AG04449 (cell line): Measurements from ENCODE around the gene FHDC1.

ENCODE experiments used
- CTCF ChIA-PET: fragments of 350-600 bp; formaldehyde crosslinking; extraction: SDS; loops from one replicate; lab custom pipeline; 2021; ENCODE audit warnings: antibody characterized with exemption; lab: Yijun Ruan, JAX
- POLR2A ChIA-PET: fragments of 400-600, 350-600 bp; formaldehyde crosslinking; extraction: SDS; loops from one replicate; lab custom pipeline; 2020; ENCODE audit warnings: antibody characterized with exemption, inconsistent platforms; lab: Yijun Ruan, JAX
- DNase-seq: peaks from one replicate; pipeline ENCODE4 v3.0.0-alpha.2; 2010; ENCODE audit warnings: low read depth, low spot score
- H3K4me3 ChIP-seq: 2 replicates; pipeline ENCODE4 v1.5.1; 2011; ENCODE audit warnings: low read depth, mild to moderate bottlenecking, control low read depth, low read length
- CTCF ChIP-seq: IDR thresholded peaks from one replicate; pipeline ENCODE4 v1.5.1; 2011; ENCODE audit warnings: mild to moderate bottlenecking, moderate library complexity, low read length, control low read depth, inconsistent platforms; ENCODE audit not compliant: insufficient read depth; ENCODE audit errors: missing control alignments

The FHDC1 gene

GRCh38 chr4:152983774-152984411 lies 47.8 kb downstream of the FHDC1 start:
- H3K4me3 ChIP-seq: no peak overlapping the region
- CTCF ChIA-PET: interaction anchor here (1.0 to 1.7 kb wide), 2 partner anchors 11 to 98 kb away, joined by 3 to 11 read pairs; no protein-coding TSS in a partner anchor
- TF ChIP-seq CTCF: no peak
- POLR2A ChIA-PET: interaction anchor here (1.9 kb wide), 1 partner anchor 11 kb away, joined by 10 read pairs; no protein-coding TSS in a partner anchor
- no peak for DNase-seq

- POLR2A ChIA-PET: no interaction called here
- CTCF ChIA-PET: interaction anchor here (1.2 kb wide), 1 partner anchor 10 kb away, joined by 4 read pairs; no protein-coding TSS in a partner anchor
- H3K4me3 ChIP-seq: no peak overlapping the region
These were observed 52.8 kb downstream of the FHDC1 start for GRCh38 chr4:152988721-152989553.

GRCh38 chr4:152989554-152989970 lies 53.4 kb downstream of the FHDC1 start:
- DNase-seq: no peak
- POLR2A ChIA-PET: no interaction called here

More at GRCh38 chr4:152988721-152989553, 52.8 kb downstream of the FHDC1 start:
- no peak for DNase-seq
- no peak for TF ChIP-seq CTCF

GRCh38 chr4:152990471-152991131 lies 54.5 kb downstream of the FHDC1 start:
- no peak for TF ChIP-seq CTCF
- ChIA-PET CTCF (interaction anchor here (1.4 kb wide), 1 partner anchor 93 kb away, joined by 4 read pairs; no protein-coding TSS in a partner anchor), POLR2A (no interaction called here)
- DNase-seq: no peak
- no peak overlapping the region for H3K4me3 ChIP-seq

More at GRCh38 chr4:152989554-152989970, 53.4 kb downstream of the FHDC1 start:
- CTCF ChIA-PET: interaction anchor here (1.2 kb wide), 1 partner anchor 10 kb away, joined by 4 read pairs; no protein-coding TSS in a partner anchor
- TF ChIP-seq CTCF: no peak
- no peak overlapping the region for H3K4me3 ChIP-seq

GRCh38 chr4:152991398-152991797 lies 55.3 kb downstream of the FHDC1 start:
- H3K4me3 ChIP-seq: no peak overlapping the region
- no peak for DNase-seq
- POLR2A ChIA-PET: no interaction called here
- CTCF ChIA-PET: interaction anchor here (1.4 kb wide), 1 partner anchor 92 kb away, joined by 4 read pairs; no protein-coding TSS in a partner anchor
- no peak for TF ChIP-seq CTCF
